Measurements from ENCODE around the gene RAB31.

RAB31 gene

DNA sequence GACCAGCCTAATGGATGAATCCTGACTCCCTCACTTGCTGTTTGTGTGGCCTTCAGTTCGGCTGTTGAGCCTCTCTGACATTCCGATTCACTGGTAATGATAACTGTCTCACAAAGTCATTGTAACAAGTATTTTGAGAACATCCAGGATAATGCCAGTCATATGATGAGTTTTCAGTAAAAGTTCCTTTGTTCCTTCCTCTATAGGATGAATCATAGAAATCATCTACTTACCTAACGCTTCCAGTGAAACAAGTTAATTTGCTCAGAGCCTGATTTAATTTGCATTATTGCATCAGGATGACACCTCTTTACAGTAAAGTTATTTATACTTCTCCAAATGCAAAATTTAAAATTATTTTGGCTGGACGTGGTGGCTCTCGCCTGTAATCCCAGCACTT is 32.0 kb downstream of the RAB31 start:
- Histone ChIP-seq H3K36me3 (ENCODE audit: insufficient read depth, low read length) (no peaks in the 10 kb centered on the region), H3K4me3 (no peak overlapping the region), H3K9me3 (ENCODE audit: low read depth, low read length) (no peaks in the 10 kb centered on the region), H3K9ac (ENCODE audit: insufficient read length) (no peak overlapping the region), H3K27ac (no peak overlapping the region)
- TF ChIP-seq EZH2 (IDR thresholded peaks at IDR 0.05) (no peak), FOXP2 (optimal IDR thresholded peaks at IDR 0.05; ENCODE audit: control extremely low read depth, extremely low read length, insufficient read depth) (no peak)
- no peak for DNase-seq (ENCODE audit: low read depth, low spot score)

GRCh38 chr18:9741406-9741792 is 33.3 kb downstream of the RAB31 start:
- Histone ChIP-seq H3K9ac (ENCODE audit: insufficient read length) (no peak overlapping the region), H3K27ac (no peak overlapping the region), H3K9me3 (ENCODE audit: low read depth, low read length) (no peaks in the 10 kb centered on the region), H3K36me3 (ENCODE audit: insufficient read depth, low read length) (no peaks in the 10 kb centered on the region), H3K4me3 (no peak overlapping the region)
- TF ChIP-seq FOXP2 (optimal IDR thresholded peaks at IDR 0.05; ENCODE audit: control extremely low read depth, extremely low read length, insufficient read depth) (no peak), POLR2AphosphoS5 (IDR thresholded peaks at IDR 0.05; ENCODE audit: borderline replicate concordance, low read depth, low read length) (no peak), EZH2 (IDR thresholded peaks at IDR 0.05) (no peak)
- no peak for DNase-seq (ENCODE audit: low read depth, low spot score)

- H3K9me3 ChIP-seq (ENCODE audit: low read depth, low read length): no peaks in the 10 kb centered on the region
- TF ChIP-seq EZH2 (IDR thresholded peaks at IDR 0.05): no peak
- TF ChIP-seq POLR2AphosphoS5 (IDR thresholded peaks at IDR 0.05; ENCODE audit: borderline replicate concordance, low read depth, low read length): 0 out of 2 replicates have a peak, but pooled peaks have one; percentile 44
- DNase-seq (ENCODE audit: low read depth, low spot score): no peak
- no peak overlapping the region for H3K9ac ChIP-seq (ENCODE audit: insufficient read length)
- H3K27ac ChIP-seq: 0 out of 2 replicates have a peak overlapping the region, but pooled peaks have one; percentile 10
- no peaks in the 10 kb centered on the region for H3K36me3 ChIP-seq (ENCODE audit: insufficient read depth, low read length)
- no peak overlapping the region for H3K4me3 ChIP-seq
These were observed 33.9 kb downstream of the RAB31 start for GRCh38 chr18:9741793-9742523.

DNA sequence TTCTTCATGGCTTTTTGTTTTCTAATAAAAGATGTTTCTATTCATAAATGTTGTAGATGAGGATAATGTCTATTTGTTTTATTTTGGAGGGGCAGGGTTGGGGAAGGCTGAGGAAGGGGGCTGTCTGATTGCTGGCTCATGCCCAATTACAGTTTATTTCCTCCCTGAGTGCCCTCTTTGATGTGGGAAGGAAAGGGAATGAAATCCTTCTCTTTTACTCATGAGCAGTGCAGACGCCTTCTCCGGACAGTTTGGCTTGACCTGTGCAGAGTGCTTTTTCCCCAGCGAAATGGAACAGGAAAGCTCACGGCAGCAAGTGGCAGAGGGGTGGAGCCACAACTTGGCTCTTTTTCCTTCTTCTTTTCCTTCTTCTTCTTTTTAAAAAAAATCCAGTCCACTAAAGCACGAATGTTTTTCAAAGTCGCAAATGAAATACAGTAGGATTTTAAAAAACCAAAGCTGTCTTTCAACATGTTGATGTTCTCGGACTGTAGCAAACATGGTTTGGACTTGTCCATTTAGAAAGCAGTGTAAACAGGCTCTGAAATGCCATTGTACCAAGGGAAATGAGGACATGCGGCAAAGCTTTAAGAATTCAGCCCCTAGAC is 34.5 kb downstream of the RAB31 start:
- Histone ChIP-seq H3K9me3 (ENCODE audit: low read depth, low read length) (no peaks in the 10 kb centered on the region), H3K4me3 (no peak overlapping the region), H3K9ac (ENCODE audit: insufficient read length) (no peak overlapping the region), H3K36me3 (ENCODE audit: insufficient read depth, low read length) (no peaks in the 10 kb centered on the region), H3K27ac (0 out of 2 replicates have a peak overlapping the region, but pooled peaks have one; percentile 10)
- no peak for DNase-seq (ENCODE audit: low read depth, low spot score)
- TF ChIP-seq FOXP2 (optimal IDR thresholded peaks at IDR 0.05; ENCODE audit: control extremely low read depth, extremely low read length, insufficient read depth) (no peak), EZH2 (IDR thresholded peaks at IDR 0.05) (no peak), POLR2AphosphoS5 (IDR thresholded peaks at IDR 0.05; ENCODE audit: borderline replicate concordance, low read depth, low read length) (no peak)

DNA sequence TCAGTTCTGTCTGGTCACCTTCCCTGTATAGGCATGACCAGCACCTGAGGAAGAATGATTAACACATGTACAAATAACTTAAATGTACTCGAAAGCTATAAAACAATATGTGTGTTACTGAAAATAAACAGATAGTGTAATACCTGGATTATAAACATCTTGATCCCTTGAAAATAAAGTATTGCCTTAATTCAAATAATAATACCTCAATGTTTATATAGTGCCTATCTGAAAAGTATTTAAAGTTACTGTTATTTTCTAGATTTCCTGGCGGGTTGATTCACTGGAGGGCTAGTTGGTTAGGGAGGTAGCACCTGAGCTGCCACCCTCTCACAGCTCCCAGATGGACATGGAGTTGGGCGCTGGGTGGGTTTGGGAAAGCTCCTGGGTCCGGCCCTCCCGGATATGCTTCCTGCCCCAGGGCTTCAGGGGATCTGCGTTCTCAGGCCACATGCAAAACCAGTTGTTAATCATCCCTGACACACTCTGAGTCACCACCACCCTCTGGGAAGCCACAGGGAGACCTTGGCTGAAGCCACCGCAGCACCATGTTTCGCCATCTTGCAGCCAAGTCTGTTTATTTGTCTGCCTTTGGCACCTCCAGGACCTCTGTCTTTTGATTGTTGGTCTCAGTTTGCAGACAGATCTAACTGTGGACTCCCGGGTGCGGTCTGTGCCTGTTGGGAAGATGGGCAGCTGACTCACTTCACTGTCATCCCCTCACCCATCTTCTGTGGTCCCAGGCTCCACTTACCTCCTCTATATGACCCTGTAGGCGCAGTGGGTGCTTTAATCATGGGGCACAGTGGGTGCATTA is 35.3 kb downstream of the RAB31 start:
- Histone ChIP-seq H3K27ac (no peak overlapping the region), H3K9ac (ENCODE audit: insufficient read length) (no peak overlapping the region), H3K9me3 (ENCODE audit: low read depth, low read length) (no peaks in the 10 kb centered on the region), H3K36me3 (ENCODE audit: insufficient read depth, low read length) (no peaks in the 10 kb centered on the region), H3K4me3 (no peak overlapping the region)
- no peak for DNase-seq (ENCODE audit: low read depth, low spot score)
- TF ChIP-seq EZH2 (IDR thresholded peaks at IDR 0.05) (no peak), POLR2AphosphoS5 (IDR thresholded peaks at IDR 0.05; ENCODE audit: borderline replicate concordance, low read depth, low read length) (no peak), FOXP2 (optimal IDR thresholded peaks at IDR 0.05; ENCODE audit: control extremely low read depth, extremely low read length, insufficient read depth) (no peak)

DNA sequence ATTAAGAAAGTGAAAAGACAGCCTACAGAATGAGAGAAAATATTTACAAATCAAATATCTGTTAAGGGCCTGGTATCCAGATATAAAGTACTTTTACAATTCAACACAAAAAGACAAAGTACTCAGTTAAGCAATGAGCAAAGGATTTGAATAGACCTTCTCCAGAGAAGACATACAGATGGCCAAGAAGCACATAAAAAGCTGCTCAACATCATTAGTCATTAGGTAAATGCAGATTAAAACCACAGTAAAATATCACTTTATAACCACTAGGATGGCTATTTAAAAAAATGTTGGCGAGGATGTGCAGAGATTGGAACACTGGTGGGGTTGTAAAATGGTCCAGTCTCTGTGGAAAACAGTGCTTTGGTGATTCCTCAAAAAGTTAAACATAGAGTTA is 38.9 kb downstream of the RAB31 start:
- H3K9ac ChIP-seq (ENCODE audit: insufficient read length): no peak overlapping the region
- TF ChIP-seq EZH2 (IDR thresholded peaks at IDR 0.05) (no peak), POLR2AphosphoS5 (IDR thresholded peaks at IDR 0.05; ENCODE audit: borderline replicate concordance, low read depth, low read length) (no peak), FOXP2 (optimal IDR thresholded peaks at IDR 0.05; ENCODE audit: control extremely low read depth, extremely low read length, insufficient read depth) (no peak)
- DNase-seq (ENCODE audit: low read depth, low spot score): no peak

DNA sequence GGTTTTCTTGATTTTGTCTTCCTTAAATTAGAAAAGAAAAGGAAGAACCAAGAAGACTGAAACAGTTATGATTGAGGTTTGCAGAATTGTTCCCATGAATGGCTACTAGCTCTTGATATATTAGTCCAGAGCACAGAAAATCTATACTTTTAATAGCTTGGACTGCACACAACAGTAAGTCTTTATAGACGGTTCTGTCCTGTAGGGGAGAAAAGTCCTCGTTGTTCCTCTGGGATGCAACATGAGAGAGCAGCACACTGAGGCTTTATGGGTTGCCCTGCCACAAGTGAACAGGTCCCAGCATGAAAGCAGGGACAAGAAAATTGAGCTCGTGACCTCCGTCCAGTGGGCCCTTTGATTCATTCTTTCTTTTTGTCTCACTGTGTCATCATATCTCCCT is 41.5 kb downstream of the RAB31 start:
- Histone ChIP-seq H3K36me3 (ENCODE audit: insufficient read depth, low read length) (no peaks in the 10 kb centered on the region), H3K9me3 (ENCODE audit: low read depth, low read length) (no peaks in the 10 kb centered on the region), H3K9ac (ENCODE audit: insufficient read length) (no peak overlapping the region), H3K4me3 (no peak overlapping the region), H3K27ac (no peak overlapping the region)
- no peak for DNase-seq (ENCODE audit: low read depth, low spot score)
- TF ChIP-seq EZH2 (IDR thresholded peaks at IDR 0.05) (no peak), FOXP2 (optimal IDR thresholded peaks at IDR 0.05; ENCODE audit: control extremely low read depth, extremely low read length, insufficient read depth) (no peak), POLR2AphosphoS5 (IDR thresholded peaks at IDR 0.05; ENCODE audit: borderline replicate concordance, low read depth, low read length) (no peak)

More for the DNA sequence above, 38.9 kb downstream of the RAB31 start:
- no peak overlapping the region for H3K27ac ChIP-seq
- no peak overlapping the region for H3K4me3 ChIP-seq
- H3K9me3 ChIP-seq (ENCODE audit: low read depth, low read length): no peaks in the 10 kb centered on the region
- H3K36me3 ChIP-seq (ENCODE audit: insufficient read depth, low read length): no peaks in the 10 kb centered on the region

- H3K27ac ChIP-seq: no peak overlapping the region
- no peaks in the 10 kb centered on the region for H3K9me3 ChIP-seq (ENCODE audit: low read depth, low read length)
- H3K36me3 ChIP-seq (ENCODE audit: insufficient read depth, low read length): no peaks in the 10 kb centered on the region
- TF ChIP-seq FOXP2 (optimal IDR thresholded peaks at IDR 0.05; ENCODE audit: control extremely low read depth, extremely low read length, insufficient read depth) (no peak), EZH2 (IDR thresholded peaks at IDR 0.05) (no peak), POLR2AphosphoS5 (IDR thresholded peaks at IDR 0.05; ENCODE audit: borderline replicate concordance, low read depth, low read length) (no peak)
- DNase-seq (ENCODE audit: low read depth, low spot score): no peak
- no peak overlapping the region for H3K4me3 ChIP-seq
- H3K9ac ChIP-seq (ENCODE audit: insufficient read length): no peak overlapping the region
These were observed 42.0 kb downstream of the RAB31 start for GRCh38 chr18:9750112-9750511.
